Kasumi-1 (cell line): ENCODE measurements around the gene ANKRD33.

ENCODE experiments used
- DNase-seq, 2 experiments: peaks; one replicate each; lab custom pipeline; 2025; lab: John Stamatoyannopoulos, UW

ANKRD33 gene

GRCh38 chr12:51862947-51863346 is 25.0 kb upstream of the ANKRD33 start:
- no peak for DNase-seq

GRCh38 chr12:51863363-51863932 is 24.5 kb upstream of the ANKRD33 start:
- no peak for DNase-seq

GRCh38 chr12:51863933-51864832 is 23.7 kb upstream of the ANKRD33 start:
- no peak for DNase-seq

GRCh38 chr12:51864833-51865670 is 22.9 kb upstream of the ANKRD33 start:
- no peak for DNase-seq

- no peak for DNase-seq
Measured at GRCh38 chr12:51865757-51866270, 22.1 kb upstream of the ANKRD33 start.

GRCh38 chr12:51866324-51866723 is 21.6 kb upstream of the ANKRD33 start:
- DNase-seq, result no peak

GRCh38 chr12:51866762-51867161 is 21.1 kb upstream of the ANKRD33 start:
- DNase-seq, result no peak

- DNase-seq, result no peak
Measured at GRCh38 chr12:51867371-51867770, 20.5 kb upstream of the ANKRD33 start.

GRCh38 chr12:51867796-51868428 is 20.0 kb upstream of the ANKRD33 start:
- DNase-seq, result no peak

GRCh38 chr12:51868821-51869495 is 18.9 kb upstream of the ANKRD33 start:
- DNase-seq, result no peak

- DNase-seq, result no peak
Measured at GRCh38 chr12:51869496-51869865, 18.4 kb upstream of the ANKRD33 start.

- peak in 1 of 2 experiments; percentile 32 for DNase-seq
Measured at GRCh38 chr12:51869931-51870330, 18.0 kb upstream of the ANKRD33 start.

- peak in 1 of 2 experiments; percentile 8 for DNase-seq
Measured at GRCh38 chr12:51870504-51870903, 17.4 kb upstream of the ANKRD33 start.

GRCh38 chr12:51871126-51871525 is 16.8 kb upstream of the ANKRD33 start:
- DNase-seq, result peak; percentile 13 to 52

- DNase-seq, result no peak
Measured at GRCh38 chr12:51871918-51872688, 15.8 kb upstream of the ANKRD33 start.

GRCh38 chr12:51872689-51872981 is 15.3 kb upstream of the ANKRD33 start:
- DNase-seq, result no peak

GRCh38 chr12:51873251-51873994 is 14.5 kb upstream of the ANKRD33 start:
- DNase-seq, result no peak

- no peak for DNase-seq
Measured at GRCh38 chr12:51874000-51874399, 13.9 kb upstream of the ANKRD33 start.

GRCh38 chr12:51874486-51874885 is 13.4 kb upstream of the ANKRD33 start:
- no peak for DNase-seq

- no peak for DNase-seq
Measured at GRCh38 chr12:51879102-51879501, 8.8 kb upstream of the ANKRD33 start.
